GM12878 (cell line): ENCODE measurements around the gene FARS2. TPM values are rescaled to one million over a fixed set of nuclear protein-coding genes. Genes with fewer than 3 reads are reported as not detected.
A peak's percentile ranks its signal among the peaks of the same experiment; 100 is the strongest.

Experiments used
- ATAC-seq: fragments of 200-7000 bp; cut with Tn5 transposase; 3 replicates; pipeline ENCODE4 v1.9.1; 2020; ENCODE audit warnings: mild to moderate bottlenecking, moderate library complexity
- BruUV-seq: library from RNA; stranded (reverse); fragments of 400-500 nt; replicated peaks from 2 replicates; lab custom pipeline; 2021; lab: Mats Ljungman, UMichigan
- CTCF ChIA-PET: fragments of 300-600 bp; sonication (Branson Sonifier 250); formaldehyde crosslinking; extraction: SDS; loops from one replicate; lab custom pipeline; 2021; ENCODE audit warnings: inconsistent platforms; lab: Yijun Ruan, JAX
- POLR2A ChIA-PET: fragments of 350-600 bp; formaldehyde crosslinking; extraction: SDS; loops from one replicate; lab custom pipeline; 2021; ENCODE audit warnings: inconsistent platforms; lab: Charles Lee
- RAD21 ChIA-PET: fragments of 300-600 bp; sonication (Branson Sonifier 250); formaldehyde crosslinking; loops from one replicate; lab custom pipeline; 2023; ENCODE audit warnings: antibody characterized with exemption; ENCODE audit not compliant: unreplicated experiment; lab: Charles Lee
- SMC1A ChIA-PET: fragments of 300-600 bp; sonication (Branson Sonifier 250); formaldehyde crosslinking; loops from one replicate; lab custom pipeline; 2023; ENCODE audit not compliant: unreplicated experiment, uncharacterized antibody; lab: Charles Lee
- DNase-seq: peaks from one replicate; pipeline ENCODE4 v3.0.0-alpha.2; 2011; ENCODE audit warnings: low read depth, low spot score
- FAIRE-seq: peaks from 3 replicates; lab custom pipeline; 2011; peaks lifted over from hg19 to GRCh38; lab: Jason Lieb, UNC
- H2AFZ ChIP-seq: 2 replicates; pipeline ENCODE4 v1.6.0; 2011; ENCODE audit warnings: low read depth, low read length, control low read depth; ENCODE audit not compliant: control insufficient read depth
- H3K27ac ChIP-seq: 2 replicates; pipeline ENCODE4 v1.5.1; 2011; ENCODE audit warnings: control low read depth; ENCODE audit not compliant: control insufficient read depth, insufficient read depth
- H3K27me3 ChIP-seq, 2 experiments: replicated peaks in 1 of 2; 2 replicates each; pipeline versions ENCODE4 v1.6.0 to v1.6.1; 2011; ENCODE audit warnings: low read length in 1 of 2; ENCODE audit not compliant: control insufficient read depth in 2 of 2, insufficient read depth in 2 of 2
- H3K36me3 ChIP-seq, 2 experiments: 2 replicates each; pipeline ENCODE4 v1.5.1; 2011; ENCODE audit warnings: low read length in 1 of 2; ENCODE audit not compliant: control insufficient read depth in 2 of 2, insufficient read depth in 2 of 2
- H3K4me1 ChIP-seq: 2 replicates; pipeline ENCODE4 v1.6.1; 2011; ENCODE audit warnings: mild to moderate bottlenecking, low read length, moderate library complexity, mixed read lengths; ENCODE audit not compliant: control insufficient read depth, insufficient read depth
- H3K4me2 ChIP-seq: 2 replicates; pipeline ENCODE4 v1.6.0; 2011; ENCODE audit warnings: control low read depth; ENCODE audit not compliant: control insufficient read depth, insufficient read depth
- H3K4me3 ChIP-seq: fragments of 200-600 bp; sonication (generic); 2 replicates; pipeline ENCODE4 v1.5.1; 2016
- H3K79me2 ChIP-seq: 2 replicates; pipeline ENCODE4 v1.6.0; 2011; ENCODE audit warnings: low read length; ENCODE audit not compliant: control insufficient read depth, insufficient read depth
- H3K9ac ChIP-seq: 2 replicates; pipeline ENCODE4 v1.8.0; 2011; ENCODE audit warnings: low read length, control low read depth, mixed read lengths; ENCODE audit not compliant: control insufficient read depth, insufficient read depth
- H3K9me3 ChIP-seq: replicated peaks from 3 replicates; pipeline ENCODE4 v1.5.1; 2011; ENCODE audit warnings: mild to moderate bottlenecking, low read length; ENCODE audit not compliant: control insufficient read depth, insufficient read depth
- H4K20me1 ChIP-seq: 2 replicates; pipeline ENCODE4 v1.6.0; 2011; ENCODE audit not compliant: control insufficient read depth, insufficient read depth
- BACH1 ChIP-seq: fragments of 450-650 bp; IDR thresholded peaks from 2 replicates; pipeline ENCODE4 v1.6.1; 2017; ENCODE audit warnings: mild to moderate bottlenecking, borderline replicate concordance
- BHLHE40 ChIP-seq, 2 experiments: fragments of 450-650 bp in 1 of 2; IDR thresholded peaks; 2 replicates each; pipeline ENCODE4 v1.6.1; 2011 to 2017; ENCODE audit warnings: low read depth in 2 of 2, borderline replicate concordance in 1 of 2, improper control_type of control experiment in 1 of 2, low read length in 1 of 2, mild to moderate bottlenecking in 1 of 2
- CREB1 ChIP-seq: IDR thresholded peaks from 2 replicates; pipeline ENCODE4 v1.6.1; 2012; ENCODE audit warnings: low read depth, mild to moderate bottlenecking, inconsistent platforms
- EED ChIP-seq: sonication (generic); IDR thresholded peaks from 2 replicates; pipeline ENCODE4 v1.6.1; 2016; ENCODE audit warnings: antibody characterized with exemption, low read depth
- IKZF2 ChIP-seq, 2 experiments: fragments of 450-650 bp; IDR thresholded peaks; 2 replicates each; pipeline ENCODE4 v1.6.1; 2017; ENCODE audit warnings: mild to moderate bottlenecking in 2 of 2, moderate library complexity in 2 of 2
- IRF4 ChIP-seq: IDR thresholded peaks from 2 replicates; pipeline ENCODE4 v1.6.1; 2011; ENCODE audit warnings: low read depth, low read length
- JUNB ChIP-seq: IDR thresholded peaks from 2 replicates; pipeline ENCODE4 v1.6.1; 2016; ENCODE audit warnings: antibody characterized with exemption, mild to moderate bottlenecking
- KLF5 ChIP-seq: fragments of 450-650 bp; IDR thresholded peaks from 2 replicates; pipeline ENCODE4 v1.6.1; 2014; ENCODE audit warnings: mild to moderate bottlenecking; ENCODE audit not compliant: partially characterized antibody
- MEF2A ChIP-seq: IDR thresholded peaks from 2 replicates; pipeline ENCODE4 v1.6.1; 2011; ENCODE audit warnings: low read depth, mild to moderate bottlenecking, low read length, moderate library complexity; ENCODE audit not compliant: insufficient read depth
- NR2F1 ChIP-seq: fragments of 450-650 bp; conservative IDR thresholded peaks from 2 replicates; pipeline ENCODE4 v1.6.1; 2017; ENCODE audit warnings: mild to moderate bottlenecking
- PAX5 ChIP-seq: IDR thresholded peaks from 2 replicates; pipeline ENCODE4 v1.6.1; 2011; ENCODE audit warnings: low read depth, low read length, borderline replicate concordance
- POU2F2 ChIP-seq: IDR thresholded peaks from 3 replicates; pipeline ENCODE4 v1.6.1; 2011; ENCODE audit warnings: low read depth, mild to moderate bottlenecking, low read length, borderline replicate concordance
- SREBF1 ChIP-seq: IDR thresholded peaks from 2 replicates; pipeline ENCODE4 v1.6.1; 2012; ENCODE audit warnings: mild to moderate bottlenecking, low read length
- SUZ12 ChIP-seq: fragments of 200-600 bp; sonication (generic); IDR thresholded peaks from one replicate; pipeline ENCODE4 v1.6.1; 2018; ENCODE audit warnings: antibody characterized with exemption, mild to moderate bottlenecking; ENCODE audit not compliant: unreplicated experiment
- TCF12 ChIP-seq: IDR thresholded peaks from 2 replicates; pipeline ENCODE4 v1.6.1; 2011; ENCODE audit warnings: low read depth, mild to moderate bottlenecking, low read length
- TCF3 ChIP-seq: IDR thresholded peaks from 2 replicates; pipeline ENCODE4 v1.6.1; 2012; ENCODE audit warnings: low read depth, mild to moderate bottlenecking, low read length, borderline replicate concordance; ENCODE audit not compliant: insufficient read depth
- TCF7 ChIP-seq: IDR thresholded peaks from 2 replicates; pipeline ENCODE4 v1.6.1; 2014; ENCODE audit warnings: antibody characterized with exemption, borderline replicate concordance
- YBX1 ChIP-seq: fragments of 450-650 bp; IDR thresholded peaks from 2 replicates; pipeline ENCODE4 v1.6.1; 2016; ENCODE audit warnings: antibody characterized with exemption
- ZNF217 ChIP-seq: fragments of 450-650 bp; IDR thresholded peaks from 2 replicates; pipeline ENCODE4 v1.6.1; 2017; ENCODE audit warnings: antibody characterized with exemption, mild to moderate bottlenecking
- ZSCAN29 ChIP-seq: fragments of 450-650 bp; IDR thresholded peaks from 2 replicates; pipeline ENCODE4 v1.6.1; 2017; ENCODE audit warnings: mild to moderate bottlenecking, moderate library complexity
- WGBS: methylation state at CpG from one replicate; pipeline ENCODE4 v1.1.6; 2016; ENCODE audit warnings: low lambda C conversion rate; ENCODE audit not compliant: insufficient replicate concordance, insufficient coverage; ENCODE audit errors: missing lambda C conversion rate; 5-methylcytosine and 5-hydroxymethylcytosine counted together
- in situ Hi-C: fragments of 300-500 bp; cut with MboI; formaldehyde crosslinking; loops from 9 replicates; pipeline ENCODE4 v1.14.3; 2018; ENCODE audit warnings: mixed read lengths
- intact Hi-C: fragments of 100-400 bp; cut with micrococcal nuclease; formaldehyde crosslinking; loops from one replicate; pipeline ENCODE4 v1.14.2; 2022; ENCODE audit not compliant: unreplicated experiment
- polyA plus RNA-seq, 11 experiments: library from polyadenylated mRNA; depleted of rRNA in 4 of 11; unstranded in 6 of 11; stranded (reverse) in 5 of 11; fragments of >200 nt; fragmentation: Nextera tagmentation in 4 of 11; fragmentation: Illumina TruSeq in 1 of 11; extraction: Ambion mirVana in 4 of 11; extraction: Trizol in 1 of 11; gene quantifications; 1 replicate in 1 of 11; 2 replicates in 10 of 11; pipeline versions ENCODE4 v1.2.1 to v1.2.3, GENCODE V29; 2011 to 2016; ENCODE audit warnings: inconsistent platforms in 2 of 11, missing spikeins in 2 of 11, low read depth in 1 of 11
- total RNA-seq, 4 experiments: library from RNA; depleted of rRNA in 3 of 4; stranded (reverse); fragments of >200 nt in 3 of 4; fragmentation: Illumina TruSeq in 1 of 4; extraction: Trizol in 1 of 4; gene quantifications; 2 replicates each; pipeline versions ENCODE4 v1.2.1 to v1.2.3, GENCODE V29; 2013 to 2021
- TF ChIP-seq, protein P1 (sequence below): fragments of 450-650 bp; IDR thresholded peaks from 2 replicates; pipeline ENCODE4 v1.6.1; 2016; ENCODE audit warnings: mild to moderate bottlenecking, moderate library complexity, borderline replicate concordance

The FARS2 gene
- total and polyA plus RNA-seq, 10 of the 15 experiments (the other 5 are each of a cell fraction or from before 2014, with no cell fraction given), result 16.8 to 46.7 (median 25.6) TPM

DNA sequence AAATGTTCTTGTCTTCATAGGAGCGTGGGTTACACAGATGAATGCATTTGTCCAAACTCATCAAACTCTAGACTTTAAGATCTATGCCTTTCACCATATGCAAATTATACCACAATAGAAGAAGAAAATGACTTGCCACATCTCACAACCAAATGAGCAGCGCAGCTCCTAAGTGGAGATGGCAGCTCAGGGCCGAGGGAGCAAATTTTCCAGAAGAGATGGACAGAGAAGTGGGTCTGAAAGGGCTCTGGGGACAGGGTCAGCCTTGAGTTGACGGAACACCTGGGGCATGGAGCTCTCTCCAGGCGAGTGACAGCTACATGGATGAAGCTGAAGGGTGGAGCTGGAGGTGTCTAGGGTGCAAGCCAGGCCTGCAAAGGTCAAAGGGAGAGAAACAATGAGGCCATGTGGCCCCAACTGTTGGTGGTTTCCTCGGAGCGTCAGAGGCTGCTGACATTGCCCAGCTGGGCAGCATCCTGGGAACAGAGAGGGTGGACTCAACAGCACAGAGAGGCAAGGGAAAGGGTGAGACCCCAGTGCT lies 517.1 kb downstream of the FARS2 start:
- Histone ChIP-seq H3K27ac (no peak overlapping the region), H3K4me3 (no peak overlapping the region), H2AFZ (no peak overlapping the region), H3K4me2 (peak overlapping the region; percentile 75), H3K9me3 (no peaks in the 10 kb centered on the region), H4K20me1 (no peaks in the 10 kb centered on the region), H3K79me2 (no peaks in the 10 kb centered on the region), H3K9ac (no peak overlapping the region), H3K4me1 (peaks cover 10% of the 10 kb centered on the region), H3K27me3 (no peaks in the 10 kb centered on the region), H3K36me3 (no peaks in the 10 kb centered on the region)
- ChIA-PET CTCF (no interaction called here), RAD21 (no interaction called here), SMC1A (interaction anchor here (1.1 to 1.6 kb wide), 4 partner anchors 14 to 307 kb away, joined by 3 to 6 read pairs (median 6); no protein-coding TSS in a partner anchor), POLR2A (no interaction called here)
- intact Hi-C loops (no loop called here), in situ Hi-C loops (no loop called here)
- WGBS, result 1% methylated on average over 7 of the region's 7 CpGs
- DNase-seq, result peak; percentile 47
- ATAC-seq, result peak; percentile 96
- no TSS peak for BruUV-seq
- FAIRE-seq, result peak; percentile 90
- TF ChIP-seq ZSCAN29, result no peak
- TF ChIP-seq IRF4, result 0 out of 2 replicates have a peak, but pooled peaks have one; percentile 18
- TF ChIP-seq MEF2A, result no peak
- TF ChIP-seq YBX1, result no peak
- 0 out of 2 replicates have a peak, but pooled peaks have one; percentile 49 for TF ChIP-seq NR2F1
- no peak for TF ChIP-seq KLF5
- TF ChIP-seq TCF7, result no peak
- 0 out of 2 replicates have a peak, but pooled peaks have one; percentile 12 for TF ChIP-seq PAX5
- peak; percentile 27; the same call in 1 of the 2 replicates for TF ChIP-seq EED
- TF ChIP-seq, protein P1, sequence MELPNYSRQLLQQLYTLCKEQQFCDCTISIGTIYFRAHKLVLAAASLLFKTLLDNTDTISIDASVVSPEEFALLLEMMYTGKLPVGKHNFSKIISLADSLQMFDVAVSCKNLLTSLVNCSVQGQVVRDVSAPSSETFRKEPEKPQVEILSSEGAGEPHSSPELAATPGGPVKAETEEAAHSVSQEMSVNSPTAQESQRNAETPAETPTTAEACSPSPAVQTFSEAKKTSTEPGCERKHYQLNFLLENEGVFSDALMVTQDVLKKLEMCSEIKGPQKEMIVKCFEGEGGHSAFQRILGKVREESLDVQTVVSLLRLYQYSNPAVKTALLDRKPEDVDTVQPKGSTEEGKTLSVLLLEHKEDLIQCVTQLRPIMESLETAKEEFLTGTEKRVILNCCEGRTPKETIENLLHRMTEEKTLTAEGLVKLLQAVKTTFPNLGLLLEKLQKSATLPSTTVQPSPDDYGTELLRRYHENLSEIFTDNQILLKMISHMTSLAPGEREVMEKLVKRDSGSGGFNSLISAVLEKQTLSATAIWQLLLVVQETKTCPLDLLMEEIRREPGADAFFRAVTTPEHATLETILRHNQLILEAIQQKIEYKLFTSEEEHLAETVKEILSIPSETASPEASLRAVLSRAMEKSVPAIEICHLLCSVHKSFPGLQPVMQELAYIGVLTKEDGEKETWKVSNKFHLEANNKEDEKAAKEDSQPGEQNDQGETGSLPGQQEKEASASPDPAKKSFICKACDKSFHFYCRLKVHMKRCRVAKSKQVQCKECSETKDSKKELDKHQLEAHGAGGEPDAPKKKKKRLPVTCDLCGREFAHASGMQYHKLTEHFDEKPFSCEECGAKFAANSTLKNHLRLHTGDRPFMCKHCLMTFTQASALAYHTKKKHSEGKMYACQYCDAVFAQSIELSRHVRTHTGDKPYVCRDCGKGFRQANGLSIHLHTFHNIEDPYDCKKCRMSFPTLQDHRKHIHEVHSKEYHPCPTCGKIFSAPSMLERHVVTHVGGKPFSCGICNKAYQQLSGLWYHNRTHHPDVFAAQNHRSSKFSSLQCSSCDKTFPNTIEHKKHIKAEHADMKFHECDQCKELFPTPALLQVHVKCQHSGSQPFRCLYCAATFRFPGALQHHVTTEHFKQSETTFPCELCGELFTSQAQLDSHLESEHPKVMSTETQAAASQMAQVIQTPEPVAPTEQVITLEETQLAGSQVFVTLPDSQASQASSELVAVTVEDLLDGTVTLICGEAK, result no peak
- TF ChIP-seq TCF12, result peak; percentile 80; the same call in 1 of the 2 replicates
- peak; percentile 25 to 42; a peak in 2 of 4 replicates for TF ChIP-seq IKZF2 (IDR thresholded peaks at IDR 0.05)
- peak; percentile 77; the same call in 1 of the 2 replicates for TF ChIP-seq TCF3
- no peak for TF ChIP-seq BHLHE40 (IDR thresholded peaks at IDR 0.05; ENCODE audit: borderline replicate concordance in 1 of 2, low read depth in 2 of 2, low read length in 1 of 2)
- no peak for TF ChIP-seq ZNF217
- TF ChIP-seq JUNB, result peak; percentile 59; the same call in 1 of the 2 replicates
- no peak for TF ChIP-seq CREB1
- TF ChIP-seq SUZ12, result no peak
- no peak for TF ChIP-seq SREBF1
- peak; percentile 98 for TF ChIP-seq POU2F2
- no peak for TF ChIP-seq BACH1
